ENCODE measurements around the gene PIP5K1C.

The PIP5K1C gene, protein sequence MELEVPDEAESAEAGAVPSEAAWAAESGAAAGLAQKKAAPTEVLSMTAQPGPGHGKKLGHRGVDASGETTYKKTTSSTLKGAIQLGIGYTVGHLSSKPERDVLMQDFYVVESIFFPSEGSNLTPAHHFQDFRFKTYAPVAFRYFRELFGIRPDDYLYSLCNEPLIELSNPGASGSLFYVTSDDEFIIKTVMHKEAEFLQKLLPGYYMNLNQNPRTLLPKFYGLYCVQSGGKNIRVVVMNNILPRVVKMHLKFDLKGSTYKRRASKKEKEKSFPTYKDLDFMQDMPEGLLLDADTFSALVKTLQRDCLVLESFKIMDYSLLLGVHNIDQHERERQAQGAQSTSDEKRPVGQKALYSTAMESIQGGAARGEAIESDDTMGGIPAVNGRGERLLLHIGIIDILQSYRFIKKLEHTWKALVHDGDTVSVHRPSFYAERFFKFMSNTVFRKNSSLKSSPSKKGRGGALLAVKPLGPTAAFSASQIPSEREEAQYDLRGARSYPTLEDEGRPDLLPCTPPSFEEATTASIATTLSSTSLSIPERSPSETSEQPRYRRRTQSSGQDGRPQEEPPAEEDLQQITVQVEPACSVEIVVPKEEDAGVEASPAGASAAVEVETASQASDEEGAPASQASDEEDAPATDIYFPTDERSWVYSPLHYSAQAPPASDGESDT

DNA sequence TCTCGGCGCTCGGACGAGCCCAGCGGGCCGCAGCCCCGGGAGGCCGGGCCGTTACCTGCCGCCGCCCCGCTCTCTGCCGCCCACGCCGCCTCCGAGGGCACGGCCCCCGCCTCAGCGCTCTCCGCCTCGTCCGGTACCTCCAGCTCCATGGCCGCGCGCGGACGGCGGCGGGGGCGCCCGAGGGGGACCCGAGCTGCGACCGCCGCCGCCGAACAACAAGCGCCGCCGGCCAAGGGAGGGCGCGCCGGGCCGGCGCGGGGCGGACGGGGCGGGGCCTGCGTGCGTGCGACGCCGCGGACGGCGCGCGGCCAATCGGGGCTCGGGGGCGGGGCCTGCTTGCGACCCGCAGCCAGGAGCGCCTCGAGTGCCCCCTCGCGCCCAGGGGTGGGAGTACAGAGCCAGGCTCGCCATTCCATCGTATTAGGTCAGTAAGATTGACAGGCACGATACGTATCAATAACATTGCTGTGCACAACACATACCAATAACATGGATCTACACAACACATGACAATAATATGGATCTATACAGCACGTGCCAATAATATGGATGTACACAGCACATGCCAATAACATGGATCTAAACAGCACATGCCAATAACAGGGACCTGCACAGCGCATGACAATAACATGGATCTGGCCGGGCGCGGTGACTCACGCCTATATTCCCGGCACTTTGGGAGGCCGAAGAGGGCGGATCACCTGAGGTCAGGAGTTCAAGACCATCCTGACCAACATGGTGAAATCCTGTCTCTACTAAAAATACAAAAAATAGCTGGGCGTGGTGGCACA lies at the start of gene PIP5K1C:
PIP5K1C (minus strand) TSS at position 227 of the 791 bp plus-strand sequence; CDS start at position 149, 78 bp downstream.
- DNase-seq (ENCODE audit: low spot score), result peak; percentile 98

GRCh38 chr19:3748965-3749364 lies 48.7 kb upstream of the PIP5K1C start:
- DNase-seq (ENCODE audit: low spot score), result no peak

- DNase-seq (ENCODE audit: low spot score), result no peak
These were observed 46.2 kb upstream of the PIP5K1C start for GRCh38 chr19:3746371-3747056.

- no peak for DNase-seq (ENCODE audit: low spot score)
These were observed 45.2 kb upstream of the PIP5K1C start for GRCh38 chr19:3745363-3746045.

- DNase-seq (ENCODE audit: low spot score), result no peak
These were observed 43.2 kb upstream of the PIP5K1C start for GRCh38 chr19:3743486-3743885.

- no peak for DNase-seq (ENCODE audit: low spot score)
These were observed 40.2 kb upstream of the PIP5K1C start for GRCh38 chr19:3740431-3740830.

DNA sequence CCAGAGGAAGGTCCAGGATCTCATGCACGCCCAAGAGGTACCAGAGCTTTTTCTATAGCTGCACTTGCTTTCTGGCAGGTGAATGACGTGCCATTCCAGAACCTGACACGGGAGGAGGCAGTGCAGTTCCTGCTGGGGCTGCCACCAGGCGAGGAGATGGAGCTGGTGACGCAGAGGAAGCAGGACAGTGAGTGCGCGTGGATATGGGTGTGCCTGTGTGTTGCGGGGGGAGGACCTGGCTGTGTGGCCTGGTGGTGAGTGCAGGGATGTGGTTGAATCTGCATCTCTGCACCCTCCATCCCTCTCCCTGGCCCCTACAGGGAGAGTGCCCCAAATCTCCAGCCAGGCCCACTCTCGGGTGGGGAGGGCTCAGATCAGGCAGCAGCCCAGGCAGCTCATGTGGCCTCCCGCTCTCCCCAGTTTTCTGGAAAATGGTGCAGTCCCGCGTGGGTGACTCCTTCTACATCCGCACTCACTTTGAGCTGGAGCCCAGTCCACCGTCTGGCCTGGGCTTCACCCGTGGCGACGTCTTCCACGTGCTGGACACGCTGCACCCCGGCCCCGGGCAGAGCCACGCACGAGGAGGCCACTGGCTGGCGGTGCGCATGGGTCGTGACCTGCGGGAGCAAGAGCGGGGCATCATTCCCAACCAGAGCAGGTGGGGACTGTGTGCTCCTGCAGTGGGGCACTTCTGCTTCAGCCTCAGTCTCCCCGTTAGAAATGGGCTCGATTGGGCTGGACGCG lies 38.4 kb upstream of the PIP5K1C start:
- no peak for DNase-seq (ENCODE audit: low spot score)

GRCh38 chr19:3737487-3738205 lies 37.4 kb upstream of the PIP5K1C start:
- DNase-seq (ENCODE audit: low spot score), result no peak

GRCh38 chr19:3736106-3736724 lies 35.9 kb upstream of the PIP5K1C start:
- DNase-seq (ENCODE audit: low spot score), result no peak

DNA sequence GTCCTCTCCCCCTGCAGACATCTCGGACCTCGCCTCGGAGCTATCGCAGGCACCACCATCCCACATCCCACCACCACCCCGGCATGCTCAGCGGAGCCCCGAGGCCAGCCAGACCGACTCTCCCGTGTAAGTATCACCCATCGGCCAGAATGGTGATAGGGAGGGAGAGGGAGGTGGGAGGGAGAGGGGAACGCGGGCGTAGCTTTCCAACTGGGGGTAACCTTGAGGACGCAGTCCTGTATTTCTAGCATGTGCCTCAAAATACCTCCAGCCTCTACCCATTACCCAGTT lies 34.0 kb upstream of the PIP5K1C start:
- DNase-seq (ENCODE audit: low spot score), result no peak

- DNase-seq (ENCODE audit: low spot score), result no peak
These were observed 33.5 kb upstream of the PIP5K1C start for GRCh38 chr19:3733549-3734309.

GRCh38 chr19:3732108-3732507 lies 31.8 kb upstream of the PIP5K1C start:
- no peak for DNase-seq (ENCODE audit: low spot score)

- DNase-seq (ENCODE audit: low spot score), result no peak
These were observed 30.2 kb upstream of the PIP5K1C start for GRCh38 chr19:3730457-3730958.

DNA sequence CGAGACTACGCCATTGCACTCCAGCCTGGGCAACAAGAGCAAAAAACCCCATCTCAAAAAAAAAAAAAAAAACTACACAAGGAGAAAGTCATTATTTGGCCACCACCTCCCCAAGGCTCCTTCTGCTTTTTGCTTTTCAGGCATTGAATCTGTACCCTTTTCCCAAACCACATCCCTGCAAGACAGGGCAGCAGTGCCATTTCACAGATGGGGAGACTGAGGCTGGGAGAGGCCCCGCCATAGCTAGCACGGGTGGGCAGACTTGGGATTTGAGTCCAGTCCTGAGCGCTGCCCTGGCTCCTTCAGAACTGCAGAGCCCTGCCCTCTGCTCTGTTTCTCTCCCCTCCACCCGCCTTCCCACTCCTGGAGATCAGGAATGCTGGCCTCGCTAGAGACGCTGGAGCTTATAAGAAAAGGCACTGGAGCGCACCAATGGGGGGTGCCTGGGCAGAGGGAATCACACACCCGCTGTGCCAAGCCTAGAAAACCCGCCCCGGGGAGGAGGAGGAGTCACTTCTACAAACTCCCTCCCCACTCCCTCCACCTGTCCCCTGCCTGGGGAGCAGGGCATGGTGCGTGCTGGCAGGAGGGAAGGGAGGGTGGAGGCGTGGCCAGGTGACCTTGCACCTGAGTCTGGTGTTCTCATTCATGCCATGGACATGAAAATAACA lies 25.5 kb upstream of the PIP5K1C start:
- DNase-seq (ENCODE audit: low spot score), result no peak

DNA sequence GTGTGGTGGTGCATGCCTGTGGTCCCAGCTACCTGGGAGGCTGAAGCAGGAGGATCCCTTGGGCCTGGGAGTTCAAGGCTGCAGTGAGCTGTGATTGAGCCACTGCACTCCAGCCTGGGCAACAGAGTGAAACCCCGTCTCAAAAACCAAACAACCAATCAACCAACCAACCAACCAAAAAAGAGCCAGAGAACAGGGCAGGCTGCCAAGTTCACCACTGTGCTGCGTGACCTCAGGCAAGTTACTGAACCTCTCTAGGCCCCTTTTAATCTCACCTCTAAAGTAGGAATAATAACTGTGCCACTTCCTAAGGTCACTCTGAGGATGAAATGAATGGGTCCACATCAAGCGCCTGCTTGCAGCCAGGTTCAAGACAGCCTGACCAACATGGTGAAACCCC lies 24.9 kb upstream of the PIP5K1C start:
- no peak for DNase-seq (ENCODE audit: low spot score)

- no peak for DNase-seq (ENCODE audit: low spot score)
These were observed 23.6 kb upstream of the PIP5K1C start for GRCh38 chr19:3723883-3724282.

DNA sequence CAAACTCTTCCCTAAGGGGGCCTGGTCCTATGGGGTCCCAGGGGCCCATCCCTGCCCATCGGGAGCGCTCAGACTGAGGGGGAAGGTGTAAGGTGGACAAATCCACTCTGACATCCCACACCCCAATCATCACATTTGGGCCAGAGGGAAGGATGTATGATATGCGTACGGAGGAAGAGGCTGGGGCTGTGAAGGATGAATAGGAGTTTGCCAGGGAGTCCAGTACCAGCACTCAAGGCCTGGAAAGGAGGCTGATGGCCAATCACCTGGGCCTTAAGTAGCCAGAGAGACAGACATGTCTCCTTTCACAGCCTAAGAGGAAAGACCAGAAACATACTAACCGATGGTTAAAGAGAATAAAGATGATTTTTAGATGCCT lies 22.8 kb upstream of the PIP5K1C start:
- no peak for DNase-seq (ENCODE audit: low spot score)

GRCh38 chr19:3722443-3723109 lies 22.3 kb upstream of the PIP5K1C start:
- no peak for DNase-seq (ENCODE audit: low spot score)

Data from GM03348 (cell line).